Fibroblast of mammary gland (primary cell): ENCODE results near the gene THOC6.

Source experiments
- DNase-seq: peaks from one replicate; pipeline ENCODE4 v3.0.0-alpha.2; 2010; ENCODE audit warnings: low read depth
- H3K4me3 ChIP-seq: 2 replicates; pipeline ENCODE4 v1.5.1; 2011; ENCODE audit warnings: low read depth, mild to moderate bottlenecking, low read length, moderate library complexity; ENCODE audit not compliant: control insufficient read depth
- CTCF ChIP-seq: conservative IDR thresholded peaks from 2 replicates; pipeline ENCODE4 v1.5.1; 2011; ENCODE audit warnings: low read depth, low read length, inconsistent platforms; ENCODE audit not compliant: control insufficient read depth, insufficient read depth

The THOC6 gene

DNA sequence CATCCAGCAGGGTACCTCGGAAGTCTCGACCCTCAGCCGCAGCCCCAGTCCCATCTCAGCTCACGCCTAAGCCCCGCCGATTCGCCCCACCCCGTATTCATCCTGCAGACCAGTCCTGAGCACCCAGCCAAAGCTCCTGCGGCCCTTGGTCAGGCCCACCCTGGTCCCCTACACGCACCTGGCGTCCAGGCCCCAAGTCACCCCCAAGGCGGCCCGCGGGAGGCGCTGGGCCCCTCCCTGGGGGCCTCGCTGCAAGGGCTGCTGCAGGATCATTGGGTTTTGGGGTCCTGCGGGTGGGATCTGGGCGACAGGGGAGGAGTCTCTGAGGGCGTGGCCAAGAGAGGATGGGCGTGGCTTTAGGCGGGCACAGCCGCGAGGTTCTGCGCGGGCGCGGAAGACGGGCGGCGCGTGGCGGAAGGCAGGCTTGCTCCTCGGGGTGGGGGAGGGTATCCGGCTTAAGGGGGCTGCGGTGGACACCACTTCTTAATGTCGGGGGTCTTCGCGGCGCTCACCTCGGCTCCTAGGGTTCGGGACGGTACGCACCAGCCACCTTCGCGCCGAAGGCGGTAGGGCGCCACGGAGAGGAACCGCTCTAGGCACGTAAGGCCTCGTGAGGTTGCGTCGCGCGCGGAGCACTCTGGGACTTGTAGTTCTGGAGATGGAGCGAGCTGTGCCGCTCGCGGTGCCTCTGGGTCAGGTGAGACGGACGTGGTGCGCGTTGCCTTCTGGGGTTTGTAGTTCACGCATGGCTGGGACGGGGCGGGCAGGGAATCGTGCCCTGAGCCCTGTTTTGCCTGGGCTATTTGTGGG, at the start of gene THOC6, which contains the start of gene HCFC1R1:
TSS of gene THOC6 (plus strand) at position 367 of the 810 bp plus-strand sequence. CDS start at position 659, 292 bp downstream.
TSS of gene HCFC1R1 (minus strand) at position 274 of the 810 bp plus-strand sequence. CDS start at position 273, 1 bp downstream.
- TF ChIP-seq CTCF: no peak
- peak; percentile 98 for DNase-seq

GRCh38 chr16:2974319-2975056, 49.3 kb upstream of the THOC6 start:
- no peak overlapping the region for H3K4me3 ChIP-seq
- DNase-seq: no peak
- no peak for TF ChIP-seq CTCF

More for the DNA sequence above, at the start of gene THOC6, which contains the start of gene HCFC1R1:
- H3K4me3 ChIP-seq: peak within 1 kb of the TSS; percentile 74

DNA sequence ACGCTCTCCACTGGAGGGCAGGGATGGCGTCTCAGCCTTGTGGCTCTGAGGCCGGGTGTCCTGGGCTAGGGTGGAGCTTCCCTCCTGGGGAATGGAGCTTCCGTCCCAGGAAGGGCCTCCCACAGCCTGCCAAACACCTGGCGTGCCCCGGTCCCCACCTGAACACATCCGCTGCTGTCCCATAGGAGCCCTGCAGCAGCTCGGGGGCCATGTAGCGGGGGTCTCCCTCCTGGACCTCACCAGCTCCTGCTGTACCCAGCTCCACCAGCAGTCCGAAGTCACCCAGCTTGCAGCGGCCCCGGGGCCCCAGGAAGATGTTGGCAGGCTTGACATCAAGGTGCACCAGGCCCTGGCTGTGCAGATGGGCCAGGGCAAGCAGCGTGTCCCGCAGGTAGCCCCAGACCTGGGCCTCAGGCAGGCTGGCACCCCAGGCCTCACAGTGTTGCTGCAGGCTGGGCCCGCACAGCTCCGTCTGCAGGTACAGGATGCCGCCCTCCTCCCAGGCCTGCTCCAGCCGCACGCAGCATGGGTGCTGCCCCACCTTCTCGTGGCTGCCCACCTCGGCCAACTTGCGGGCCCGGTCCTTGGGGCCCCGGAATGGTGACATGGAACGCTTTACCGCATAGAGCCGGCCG, 48.6 kb upstream of the THOC6 start:
- no peak for TF ChIP-seq CTCF
- DNase-seq: no peak
- H3K4me3 ChIP-seq: no peak overlapping the region

DNA sequence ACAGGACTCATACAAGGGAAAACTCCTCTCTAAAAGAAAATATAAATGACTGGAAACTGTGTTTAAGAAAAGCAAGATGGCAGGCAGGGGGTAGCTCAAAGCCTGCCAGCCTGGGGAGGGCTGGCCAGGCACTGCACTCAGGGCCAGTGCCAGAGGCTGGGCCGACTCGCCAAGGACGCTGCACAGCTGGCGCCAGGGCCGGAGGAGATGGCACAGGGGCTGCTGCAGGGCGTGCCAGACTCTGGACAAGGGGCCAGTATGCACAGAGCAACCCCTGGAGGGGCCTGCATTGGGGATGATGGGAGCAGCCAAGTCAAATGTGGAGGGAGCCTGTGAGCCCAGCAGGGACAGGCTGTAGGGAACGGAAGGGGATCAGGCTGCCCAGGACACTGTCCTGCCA, 47.6 kb upstream of the THOC6 start:
- TF ChIP-seq CTCF: no peak
- H3K4me3 ChIP-seq: no peak overlapping the region
- no peak for DNase-seq

GRCh38 chr16:2976673-2977072, 47.2 kb upstream of the THOC6 start:
- H3K4me3 ChIP-seq: no peak overlapping the region
- no peak for DNase-seq
- TF ChIP-seq CTCF: no peak

DNA sequence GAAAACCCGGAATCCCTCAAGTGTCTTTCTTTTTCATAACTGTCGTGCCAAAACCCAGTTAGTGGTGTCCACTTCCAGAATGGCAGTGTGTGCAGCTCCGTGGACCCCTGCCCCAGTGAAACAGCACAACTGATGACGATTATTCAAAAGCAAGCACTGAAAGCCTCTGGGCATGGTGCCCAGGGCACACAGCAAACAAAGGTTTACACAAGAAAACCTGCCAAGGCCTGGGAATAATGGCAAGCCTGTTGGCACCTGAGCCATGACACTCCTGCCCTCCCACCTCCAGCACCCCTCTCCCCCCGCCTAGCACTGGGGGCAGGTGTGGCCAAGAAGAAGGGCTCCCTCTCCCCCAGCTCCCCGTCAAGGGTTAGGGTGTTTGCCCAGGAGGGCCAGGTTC, 46.4 kb upstream of the THOC6 start:
- DNase-seq: no peak
- TF ChIP-seq CTCF: no peak
- no peak overlapping the region for H3K4me3 ChIP-seq
